ENCODE measurements around the gene TIGD3.

The TIGD3 gene

GRCh38 chr11:65373839-65374580 lies 19.5 kb downstream of the TIGD3 start:
- no peak for DNase-seq

DNA sequence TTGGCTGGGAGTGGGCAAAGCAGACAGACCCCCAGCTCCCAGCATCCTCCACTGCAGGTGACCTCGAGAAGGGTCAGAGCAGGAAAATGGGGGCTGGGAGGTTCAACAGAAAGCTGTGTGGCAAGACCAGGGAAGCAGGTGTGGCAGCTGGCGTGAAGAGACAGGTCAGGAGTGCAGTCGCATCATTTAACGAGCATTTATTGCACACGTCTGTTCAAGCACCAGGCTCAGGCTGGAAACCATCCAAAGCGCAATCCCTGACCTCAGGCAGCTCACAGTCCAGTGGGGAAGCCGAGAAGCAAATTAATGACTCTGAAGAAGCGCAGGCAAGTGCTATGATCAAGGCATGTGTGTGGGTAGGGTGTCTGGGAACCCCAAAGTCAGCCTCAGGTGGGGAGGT lies 20.5 kb downstream of the TIGD3 start:
- no peak for DNase-seq

- no peak for DNase-seq
Observed at GRCh38 chr11:65376138-65376713, 21.7 kb downstream of the TIGD3 start.

DNA sequence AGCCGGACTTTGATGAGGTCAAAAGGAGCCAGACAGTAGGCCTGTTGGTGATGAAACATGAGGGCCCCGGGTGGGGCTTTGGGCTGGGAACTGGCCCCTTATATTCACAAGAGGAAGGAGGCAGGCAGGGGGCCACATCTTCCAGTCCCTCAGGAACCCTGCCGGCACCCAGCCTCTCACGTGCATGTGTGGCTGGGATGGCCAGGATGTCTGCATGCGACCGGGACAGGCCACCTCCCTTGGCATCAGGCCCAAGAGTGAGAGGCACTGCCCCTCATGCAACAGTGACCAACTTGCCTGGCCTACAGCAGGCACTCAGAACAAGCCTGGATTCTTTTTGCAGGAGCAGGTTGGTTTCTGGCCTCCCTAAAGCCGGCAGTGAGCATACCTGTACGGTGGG lies 22.5 kb downstream of the TIGD3 start:
- no peak for DNase-seq

- DNase-seq: no peak
Observed at GRCh38 chr11:65377777-65378176, 23.2 kb downstream of the TIGD3 start.

- DNase-seq: peak; percentile 20
Observed at GRCh38 chr11:65378208-65378927, 23.8 kb downstream of the TIGD3 start.

DNA sequence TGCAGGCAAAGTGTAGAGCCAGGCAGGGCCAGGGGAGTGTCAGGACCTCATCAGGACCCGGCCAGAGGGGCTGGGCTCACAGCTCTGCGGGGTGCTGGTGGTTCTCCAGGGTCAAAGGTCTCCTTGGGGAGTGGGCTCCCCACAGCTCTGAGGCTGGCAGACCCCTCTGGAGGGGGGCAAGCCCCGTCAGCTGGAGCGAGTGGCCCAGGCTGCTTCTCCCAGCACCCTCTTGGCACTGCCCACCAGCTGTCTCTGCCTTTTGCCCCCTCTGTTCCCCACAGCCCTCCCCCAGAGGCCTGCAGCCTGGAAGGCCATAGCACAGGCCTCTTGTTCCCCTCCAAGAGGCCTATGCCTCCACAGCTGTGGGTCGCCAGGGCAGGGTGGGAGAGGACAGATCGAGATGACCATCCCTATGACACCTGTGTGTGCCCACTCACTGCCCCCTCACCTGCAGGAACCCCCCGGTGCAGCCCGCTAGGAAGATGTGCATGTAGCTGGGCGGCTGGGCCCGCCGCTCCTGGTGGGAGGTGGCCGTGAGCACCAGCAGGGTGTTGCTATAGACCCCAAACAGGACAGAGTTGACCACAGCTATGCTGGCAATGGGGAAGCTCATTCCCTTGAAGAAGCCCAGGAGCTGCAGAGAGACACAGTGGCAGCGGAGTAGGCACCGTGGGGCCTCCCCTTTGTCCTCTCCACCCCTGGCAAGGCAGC lies 24.5 kb downstream of the TIGD3 start:
- no peak for DNase-seq

DNA sequence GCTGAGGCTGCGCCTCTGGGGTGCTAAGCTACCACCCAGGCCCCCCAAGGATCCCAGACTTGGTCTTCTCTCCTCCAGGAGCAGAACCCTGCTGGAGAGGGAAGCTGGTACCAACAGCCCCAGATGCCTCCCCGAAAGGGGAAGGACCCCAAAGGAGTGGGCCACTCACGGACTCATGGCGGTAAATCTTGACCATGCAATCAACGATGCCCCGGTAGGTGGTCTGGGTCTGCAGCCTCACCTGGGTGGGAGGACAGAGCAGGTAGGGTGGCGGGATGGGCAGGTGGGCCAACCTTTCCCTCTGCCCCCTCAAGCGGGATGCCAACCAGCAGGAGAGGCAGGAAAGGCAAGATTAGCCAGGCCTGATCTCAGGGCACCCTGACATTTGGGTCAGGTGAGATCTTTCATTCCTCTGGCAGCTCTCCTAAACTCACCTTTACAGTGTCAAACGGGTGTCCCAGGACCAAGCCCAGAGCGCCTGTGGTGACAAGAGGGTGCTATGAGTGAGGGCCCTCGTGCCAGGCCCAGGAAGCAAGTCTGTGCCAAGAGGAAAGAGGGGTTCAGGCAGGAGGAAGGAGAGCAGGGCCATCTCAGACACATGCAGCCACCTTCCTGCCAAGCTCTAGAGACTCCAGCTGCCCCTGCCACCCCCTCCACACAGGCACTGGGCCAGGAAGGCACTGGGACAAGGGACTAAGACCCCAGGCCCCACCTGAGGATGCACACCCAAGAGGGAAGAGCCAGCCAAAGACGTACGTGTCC lies 25.3 kb downstream of the TIGD3 start:
- DNase-seq: no peak

DNA sequence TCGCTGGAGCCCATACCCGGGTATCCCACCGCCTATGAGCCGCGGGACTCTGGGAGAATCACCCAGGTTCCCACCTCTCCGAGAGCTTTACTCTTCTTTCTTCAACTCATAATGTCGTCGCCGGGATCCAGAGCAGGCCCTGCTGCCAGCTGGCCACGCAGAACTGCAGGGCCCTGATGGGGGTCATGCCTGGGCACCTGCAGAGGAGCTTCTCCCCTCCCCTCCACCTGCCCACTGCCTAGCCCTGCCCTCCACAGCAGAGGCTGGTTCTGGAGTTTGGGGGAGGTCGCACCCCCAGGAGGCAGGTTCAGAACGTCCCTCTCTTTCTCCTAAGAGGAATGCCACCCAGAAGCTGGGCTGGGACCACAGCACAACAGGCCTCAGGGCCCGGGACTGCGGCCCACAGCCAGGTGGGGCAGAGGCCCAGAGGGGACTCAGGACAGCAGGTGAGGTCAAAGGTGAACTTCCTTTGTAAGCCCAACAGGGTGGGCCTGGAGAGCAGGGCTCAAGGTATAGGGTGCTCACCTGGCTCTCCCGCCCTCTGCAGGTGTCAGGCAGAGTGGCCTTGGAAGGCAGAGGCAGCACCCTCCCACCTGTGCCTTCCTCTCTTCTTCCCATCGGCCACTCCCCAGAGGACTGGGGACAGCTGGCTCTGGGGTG lies 26.0 kb downstream of the TIGD3 start:
- DNase-seq: no peak

DNA sequence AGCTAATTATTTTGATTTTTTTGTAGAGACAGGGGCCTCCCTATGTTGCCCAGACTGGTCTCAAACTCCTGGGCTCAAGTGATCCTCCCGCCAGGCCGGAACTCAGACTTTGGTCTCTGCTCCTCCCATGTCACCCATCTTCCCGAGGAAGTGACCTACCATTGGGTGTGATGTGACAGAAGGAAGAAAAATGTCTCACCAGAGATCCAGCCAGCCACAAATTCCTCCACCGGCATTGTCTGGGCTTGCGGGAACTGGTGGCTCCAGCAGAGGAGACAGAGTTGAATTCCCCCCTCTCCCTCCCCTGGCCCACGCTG lies 27.1 kb downstream of the TIGD3 start:
- DNase-seq: peak; percentile 68

- peak; percentile 91 for DNase-seq
Observed at GRCh38 chr11:65382033-65382803, 27.7 kb downstream of the TIGD3 start, which contains the start of gene SLC25A45. Gene SLC25A45 (minus strand): TSS chr11:65382646. CDS start chr11:65381951, 695 bp downstream.

GRCh38 chr11:65382804-65383368 lies 28.3 kb downstream of the TIGD3 start:
- no peak for DNase-seq

DNA sequence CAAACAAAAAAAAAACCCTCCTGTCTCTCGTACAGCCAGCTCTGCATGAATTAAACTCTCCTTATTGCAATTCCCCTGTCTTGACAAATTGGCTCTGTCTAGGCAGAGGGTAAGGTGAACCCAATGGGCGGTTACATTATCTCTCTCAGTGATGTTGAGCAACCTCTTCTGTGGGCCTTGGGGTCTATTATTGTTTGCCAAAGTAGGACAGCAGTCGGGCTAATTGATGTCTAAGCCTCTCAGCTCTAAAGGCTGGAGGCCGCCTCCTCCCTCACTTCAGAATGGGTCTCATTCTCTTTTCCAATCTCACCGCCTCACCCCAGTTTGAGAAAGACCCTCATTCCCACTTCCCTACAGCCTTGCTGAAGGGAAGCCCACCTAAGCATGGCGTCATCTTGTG lies 29.2 kb downstream of the TIGD3 start:
- DNase-seq: no peak

- DNase-seq: peak; percentile 56
Observed at GRCh38 chr11:65384301-65384889, 29.8 kb downstream of the TIGD3 start.

DNA sequence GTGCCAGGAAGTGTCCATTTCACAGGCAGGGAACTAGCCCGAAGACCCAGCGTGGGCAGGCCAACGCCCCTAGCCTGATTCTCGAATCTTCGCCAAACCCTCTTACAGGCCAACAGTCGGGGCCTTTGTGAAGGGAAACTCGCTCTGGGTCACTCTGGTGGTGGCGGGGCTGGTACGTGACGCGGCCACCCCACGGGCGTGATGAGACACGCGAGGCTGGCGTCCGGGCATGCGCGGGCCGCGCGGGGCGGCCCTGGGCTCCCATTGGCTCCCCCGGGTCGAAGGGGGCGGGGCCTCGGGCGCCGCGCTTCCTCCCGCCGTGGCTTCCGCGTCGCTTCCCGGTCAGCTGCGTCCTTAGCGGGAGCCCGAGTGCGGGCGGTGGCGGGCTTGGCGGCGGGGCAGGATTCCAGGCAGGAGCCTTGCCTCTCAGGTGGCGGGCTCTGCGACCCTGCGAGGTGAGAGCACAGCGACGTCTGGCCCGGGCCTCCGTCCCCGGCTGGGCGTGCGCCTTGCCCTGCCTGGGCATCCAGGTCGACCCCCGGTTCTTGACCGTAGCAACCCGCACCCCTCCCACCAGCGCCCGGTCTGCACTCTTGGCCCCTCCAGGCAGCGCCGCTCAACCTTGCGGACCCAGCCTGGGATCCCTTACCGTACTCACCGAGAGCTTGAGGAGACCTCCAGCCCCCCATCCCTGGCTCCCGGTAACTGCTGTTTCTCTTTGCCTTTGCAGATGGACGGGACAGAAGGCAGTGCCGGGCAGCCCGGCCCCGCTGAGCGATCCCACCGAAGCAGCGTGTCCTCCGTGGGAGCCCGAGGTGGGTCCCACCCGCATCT lies 32.0 kb downstream of the TIGD3 start, which contains the start of gene FRMD8:
Gene FRMD8 (plus strand): TSS at position 331 of the 834 bp plus-strand sequence. CDS start 400 bp downstream, at position 731.
- peak; percentile 91 for DNase-seq

- DNase-seq: no peak
Observed at GRCh38 chr11:65388731-65389130, 34.2 kb downstream of the TIGD3 start.

DNA sequence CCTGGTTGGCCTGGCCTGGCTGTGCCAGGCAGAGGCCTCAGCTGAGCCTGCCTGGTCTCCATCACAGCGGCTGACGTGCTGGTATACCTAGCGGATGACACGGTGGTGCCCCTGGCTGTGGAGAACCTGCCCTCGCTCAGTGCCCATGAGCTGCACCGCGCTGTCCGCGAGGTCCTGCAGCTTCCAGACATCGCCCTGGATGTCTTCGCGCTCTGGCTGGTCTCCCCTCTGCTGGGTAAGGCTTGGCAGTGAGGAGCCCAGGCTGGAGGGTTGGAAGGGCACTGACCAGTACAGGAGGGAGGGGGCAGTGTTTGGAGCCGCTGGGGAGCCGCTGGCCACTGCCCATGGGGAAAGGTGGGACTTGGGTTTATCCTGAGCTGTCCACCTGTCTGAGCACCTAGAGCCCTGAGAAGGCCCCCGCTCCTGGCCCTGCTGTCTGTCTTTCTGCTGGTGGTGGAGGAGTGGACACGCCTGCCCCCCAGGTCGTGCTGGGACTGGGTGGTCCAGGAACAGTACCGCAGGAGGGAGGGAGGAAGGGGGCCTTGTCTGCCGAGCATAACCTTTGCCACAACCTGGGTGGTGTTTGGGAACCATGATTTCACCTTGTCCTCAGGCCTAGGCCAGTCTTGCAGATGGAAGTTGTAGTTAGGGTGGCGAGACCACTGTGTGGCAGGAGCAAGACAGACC lies 34.9 kb downstream of the TIGD3 start:
- DNase-seq: no peak

DNA sequence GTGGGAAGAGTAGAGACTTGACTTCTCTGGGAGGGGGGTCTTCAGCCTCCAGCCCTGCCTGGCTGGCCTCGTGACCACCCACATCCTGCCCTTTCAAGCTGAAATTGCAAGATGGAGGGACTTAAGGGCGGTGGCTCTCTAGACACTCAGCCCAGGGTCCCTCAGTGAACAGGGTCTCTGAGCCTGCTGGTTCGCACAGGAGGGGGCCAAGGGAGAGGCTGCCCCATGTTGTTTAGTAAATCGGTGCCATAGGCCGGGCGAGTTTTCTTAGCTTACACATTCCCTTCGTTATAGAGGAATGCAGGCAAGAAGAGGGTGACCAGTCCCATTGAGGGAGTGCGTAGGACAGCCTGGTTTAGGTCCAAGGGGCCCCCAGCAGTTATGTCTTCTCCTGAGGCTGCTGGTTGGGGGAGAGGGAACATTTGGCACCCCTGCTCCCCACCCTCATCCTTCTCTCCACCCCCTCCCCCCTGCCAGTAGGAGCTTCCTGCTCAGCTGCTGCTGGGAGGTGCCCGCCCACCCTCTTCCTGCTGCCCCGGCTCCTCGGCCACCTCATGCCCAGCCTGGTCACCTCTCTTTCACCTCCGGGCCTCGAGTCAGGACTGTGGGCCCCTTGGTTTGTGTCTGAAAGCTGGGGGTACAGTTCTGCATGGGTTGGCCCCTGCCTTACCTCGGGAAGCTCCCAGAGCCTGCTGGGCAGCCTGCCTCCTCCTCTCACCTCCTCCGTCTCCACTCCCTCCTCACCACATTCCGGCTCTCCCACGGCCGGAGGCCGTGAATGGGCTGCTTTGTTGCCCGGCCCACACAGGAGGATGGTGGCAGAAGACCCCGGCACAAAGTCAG lies 35.8 kb downstream of the TIGD3 start:
- no peak for DNase-seq
